ENCODE results near the gene DGUOK. TPM values are rescaled to one million over a fixed set of nuclear protein-coding genes. Genes with fewer than 3 reads are reported as not detected.

Gene DGUOK
- total and polyA plus RNA-seq, 4 donors: 19.6 to 49.7 (median 28.3) TPM

- TF ChIP-seq CTCF (IDR thresholded peaks at IDR 0.05; ENCODE audit: low read depth, low read length, missing input control) (no peak), RXRA (IDR thresholded peaks at IDR 0.05) (no peak), FOXA2 (IDR thresholded peaks at IDR 0.05) (no peak), EGR1 (IDR thresholded peaks at IDR 0.05; ENCODE audit: low read depth in 2 of 2) (no peak)
These were observed 52.3 kb downstream of the DGUOK start (continued) for GRCh38 chr2:73979021-73979420.

- peaks cover 7 to 34% (median 26%) of the 10 kb centered on the region in 4 donors for H3K4me1 ChIP-seq (ENCODE audit: control insufficient read depth in 4 of 4, insufficient read depth in 4 of 4, low read length in 3 of 4)
- H3K9ac ChIP-seq (ENCODE audit: low read depth in 1 of 2, low read length in 2 of 2): no peak overlapping the region
- peaks cover 0 to 3% (median 0%) of the 10 kb centered on the region in 4 donors for H3K27me3 ChIP-seq (ENCODE audit: control insufficient read depth in 4 of 4, insufficient read depth in 4 of 4, low read length in 3 of 4)
- no peak for DNase-seq (ENCODE audit: low spot score)
- H3K4me3 ChIP-seq (ENCODE audit: low read depth in 1 of 3, low read length in 3 of 3): no peak overlapping the region
- no peaks in the 10 kb centered on the region for H3K36me3 ChIP-seq (ENCODE audit: control insufficient read depth in 4 of 4, insufficient read depth in 3 of 4, low read depth in 1 of 4, low read length in 3 of 4)
- H3K9me3 ChIP-seq (ENCODE audit: control insufficient read depth in 4 of 4, low read length in 3 of 4): no peaks in the 10 kb centered on the region
- 43% methylated on average over 3 of the region's 3 CpGs for WGBS
- TF ChIP-seq HNF4G (IDR thresholded peaks at IDR 0.05) (no peak), FOXA2 (IDR thresholded peaks at IDR 0.05) (no peak), TAF1 (conservative IDR thresholded peaks at IDR 0.05) (no peak), CTCF (IDR thresholded peaks at IDR 0.05; ENCODE audit: low read depth, low read length, missing input control) (no peak), SP1 (IDR thresholded peaks at IDR 0.05) (no peak), ATF3 (IDR thresholded peaks at IDR 0.05) (no peak), GABPA (IDR thresholded peaks at IDR 0.05 in 1 of 2, conservative IDR thresholded peaks at IDR 0.05 in 1 of 2) (no peak), MAX (IDR thresholded peaks at IDR 0.05) (no peak), RAD21 (IDR thresholded peaks at IDR 0.05) (no peak), FOXA1 (IDR thresholded peaks at IDR 0.05) (no peak), NR2F2 (IDR thresholded peaks at IDR 0.05) (no peak), REST (IDR thresholded peaks at IDR 0.05) (no peak), EGR1 (IDR thresholded peaks at IDR 0.05; ENCODE audit: low read depth in 2 of 2) (no peak), ZBTB33 (IDR thresholded peaks at IDR 0.05) (no peak), HNF4A (conservative IDR thresholded peaks at IDR 0.05) (no peak), RXRA (IDR thresholded peaks at IDR 0.05) (no peak), JUND (IDR thresholded peaks at IDR 0.05) (no peak)
- no peak overlapping the region for H3K27ac ChIP-seq (ENCODE audit: low read depth in 1 of 2, low read length in 2 of 2)
These were observed 53.0 kb downstream of the DGUOK start for GRCh38 chr2:73979686-73980085.

All from liver (tissue), 9 donors.